HG02642 (cell line): Measurements from ENCODE around the gene SLC44A2.
A peak's percentile ranks its signal among the peaks of the same experiment; 100 is the strongest.

Source experiments
- ATAC-seq: cut with Tn5 transposase; IDR thresholded peaks from one replicate; pipeline ENCODE4 v1.9.1; 2021; ENCODE audit warnings: mild to moderate bottlenecking; ENCODE audit not compliant: unreplicated experiment, poor library complexity

Gene SLC44A2

DNA sequence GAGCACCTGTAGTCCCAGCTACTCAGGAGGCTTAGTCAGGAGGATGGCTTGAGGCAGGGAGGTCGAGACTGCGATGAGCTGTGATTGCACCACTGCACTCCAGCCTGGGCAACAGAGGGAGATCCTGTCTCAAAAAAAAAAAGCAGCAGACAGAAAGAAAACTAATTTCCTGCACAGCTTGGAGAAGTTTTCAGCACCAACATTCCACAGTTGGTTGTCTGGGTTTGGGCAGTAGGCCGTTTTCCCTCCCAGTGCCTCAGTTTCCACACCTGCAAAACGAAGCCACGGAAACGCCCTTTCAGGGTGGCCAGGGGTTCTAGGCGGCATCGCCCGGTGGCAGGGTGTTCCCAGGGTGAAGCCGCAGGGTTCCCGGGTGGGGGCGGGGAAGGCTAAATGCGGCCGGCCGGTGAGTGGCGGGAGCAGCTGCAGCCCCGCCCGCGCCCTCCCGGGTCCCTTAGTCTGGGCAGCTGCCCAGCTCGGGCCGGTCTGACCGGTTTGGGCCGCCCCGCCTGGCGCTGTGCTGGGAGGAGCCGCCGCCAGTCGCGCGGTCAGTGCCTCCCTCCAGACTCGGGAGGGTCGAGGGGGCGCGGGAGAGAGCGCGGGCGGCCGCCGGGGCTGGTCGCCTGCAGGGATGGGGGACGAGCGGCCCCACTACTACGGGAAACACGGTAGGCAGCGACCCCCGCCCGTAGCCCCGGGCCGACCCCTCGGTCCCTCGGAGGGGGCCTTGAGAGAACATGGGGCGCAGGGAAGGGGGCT, at the start of gene SLC44A2:
SLC44A2 (plus strand) TSS at position 551 of the 759 bp plus-strand sequence; CDS start at position 632, 81 bp downstream.
- ATAC-seq: no peak

GRCh38 chr19:10577951-10578350, 47.4 kb upstream of the SLC44A2 start:
- ATAC-seq: no peak

- no peak for ATAC-seq
Observed at GRCh38 chr19:10580979-10581631, 44.2 kb upstream of the SLC44A2 start.

- no peak for ATAC-seq
Observed at GRCh38 chr19:10582091-10582490, 43.3 kb upstream of the SLC44A2 start.

GRCh38 chr19:10583036-10583776, 42.1 kb upstream of the SLC44A2 start:
- ATAC-seq: no peak

- ATAC-seq: no peak
Observed at GRCh38 chr19:10586396-10586795, 39.0 kb upstream of the SLC44A2 start.

- no peak for ATAC-seq
Observed at GRCh38 chr19:10587022-10587838, 38.1 kb upstream of the SLC44A2 start, which contains the start of gene AP1M2. TSS of gene AP1M2 (minus strand) at chr19:10587312. CDS start at chr19:10587231, 81 bp downstream.

GRCh38 chr19:10587839-10588150, 37.6 kb upstream of the SLC44A2 start:
- ATAC-seq: no peak

- no peak for ATAC-seq
Observed at GRCh38 chr19:10593148-10593547, 32.2 kb upstream of the SLC44A2 start.

DNA sequence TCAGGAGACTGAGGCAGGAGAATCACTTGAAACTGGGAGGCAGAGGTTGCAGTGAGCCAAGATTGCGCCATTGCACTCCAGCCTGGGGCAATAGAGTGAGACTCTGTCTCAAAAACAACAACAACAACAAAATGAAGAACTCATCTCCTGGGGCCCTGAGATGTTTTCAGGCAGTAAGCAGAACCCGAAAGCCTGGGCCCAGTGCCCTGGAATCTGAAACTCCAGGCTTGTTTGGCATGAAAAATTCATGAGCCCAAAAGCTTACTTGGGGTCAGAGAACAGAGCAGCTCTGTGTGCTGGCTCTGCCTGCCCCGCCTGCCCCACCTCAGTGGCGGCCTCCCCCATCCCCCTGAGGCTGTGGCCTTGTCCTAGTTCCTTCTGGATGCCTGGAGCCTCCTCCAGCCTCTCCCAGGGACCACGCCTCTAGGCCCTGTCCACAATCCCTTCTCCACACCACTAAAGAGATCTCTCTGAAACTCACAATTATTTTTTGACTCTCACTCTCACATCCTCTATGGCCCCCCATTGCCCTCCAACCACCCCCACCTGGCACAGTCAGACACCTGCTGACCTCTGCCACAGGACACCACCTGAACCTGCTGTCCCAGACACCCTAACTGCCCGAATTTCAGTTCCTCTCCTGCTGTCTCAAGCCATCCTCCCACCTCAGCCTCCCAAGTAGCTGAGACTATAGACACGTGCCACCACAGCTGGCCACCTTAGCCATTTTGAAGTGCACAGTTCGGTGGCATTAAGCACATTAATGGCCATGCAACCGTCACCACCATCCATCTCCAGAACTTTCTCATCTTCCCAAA, 31.3 kb upstream of the SLC44A2 start:
- ATAC-seq: no peak

DNA sequence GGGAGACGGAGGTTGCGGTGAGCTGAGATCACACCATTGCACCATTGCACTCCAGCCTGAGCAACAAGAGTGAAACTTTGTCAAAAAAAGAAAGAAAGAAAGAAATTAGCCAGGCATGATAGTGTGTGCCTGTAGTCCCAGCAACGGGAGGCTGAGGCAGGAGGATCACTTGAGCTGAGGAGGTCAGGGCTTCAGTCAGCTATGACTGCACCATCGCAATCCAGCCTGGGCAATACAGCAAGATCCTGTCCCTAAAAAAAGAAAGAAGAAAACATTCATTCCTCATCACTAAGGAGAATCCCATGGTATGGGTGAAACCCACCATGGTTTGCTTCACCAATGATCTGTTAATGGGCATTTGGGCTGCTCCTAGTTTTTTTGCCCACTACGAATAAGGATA, 25.2 kb upstream of the SLC44A2 start:
- no peak for ATAC-seq

- ATAC-seq: no peak
Observed at GRCh38 chr19:10601999-10602329, 23.4 kb upstream of the SLC44A2 start.

DNA sequence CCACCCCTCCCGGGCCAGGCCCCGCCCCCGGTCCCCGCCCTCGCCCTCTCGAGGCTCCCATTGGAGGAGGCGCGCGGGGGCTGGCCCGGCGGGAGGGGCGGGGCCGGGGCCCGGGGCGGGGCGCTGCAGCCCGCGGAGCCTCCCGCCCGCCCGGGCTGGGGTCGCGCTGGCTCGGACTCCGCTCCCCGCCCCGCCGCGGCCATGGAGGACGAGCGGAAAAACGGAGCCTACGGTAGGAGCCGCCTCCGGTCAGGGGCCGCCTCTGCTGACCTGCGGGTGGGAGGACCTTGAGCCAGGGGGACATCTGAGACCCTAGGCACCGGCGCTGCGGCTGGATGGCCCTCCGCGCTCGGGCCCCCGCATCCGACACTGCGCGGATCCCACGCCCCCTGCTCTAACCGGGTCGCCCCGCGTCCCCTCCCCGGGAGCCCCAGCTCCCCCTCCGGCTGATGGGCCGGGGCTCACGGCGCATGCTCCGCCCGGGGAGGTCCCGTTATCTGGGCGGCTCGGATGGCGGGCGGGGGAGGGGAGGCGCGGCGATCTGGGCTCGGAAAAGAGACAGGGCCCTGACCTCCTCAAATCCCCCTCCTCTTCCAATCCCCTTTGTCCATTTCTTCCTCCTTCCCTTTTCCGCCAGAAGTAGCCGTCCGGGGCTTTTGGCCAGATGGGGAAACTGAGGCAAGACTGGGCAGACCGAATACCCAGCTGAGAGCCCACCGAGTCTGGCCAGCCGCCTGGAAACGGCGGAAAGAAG, 22.8 kb upstream of the SLC44A2 start:
- peak; percentile 70 for ATAC-seq

DNA sequence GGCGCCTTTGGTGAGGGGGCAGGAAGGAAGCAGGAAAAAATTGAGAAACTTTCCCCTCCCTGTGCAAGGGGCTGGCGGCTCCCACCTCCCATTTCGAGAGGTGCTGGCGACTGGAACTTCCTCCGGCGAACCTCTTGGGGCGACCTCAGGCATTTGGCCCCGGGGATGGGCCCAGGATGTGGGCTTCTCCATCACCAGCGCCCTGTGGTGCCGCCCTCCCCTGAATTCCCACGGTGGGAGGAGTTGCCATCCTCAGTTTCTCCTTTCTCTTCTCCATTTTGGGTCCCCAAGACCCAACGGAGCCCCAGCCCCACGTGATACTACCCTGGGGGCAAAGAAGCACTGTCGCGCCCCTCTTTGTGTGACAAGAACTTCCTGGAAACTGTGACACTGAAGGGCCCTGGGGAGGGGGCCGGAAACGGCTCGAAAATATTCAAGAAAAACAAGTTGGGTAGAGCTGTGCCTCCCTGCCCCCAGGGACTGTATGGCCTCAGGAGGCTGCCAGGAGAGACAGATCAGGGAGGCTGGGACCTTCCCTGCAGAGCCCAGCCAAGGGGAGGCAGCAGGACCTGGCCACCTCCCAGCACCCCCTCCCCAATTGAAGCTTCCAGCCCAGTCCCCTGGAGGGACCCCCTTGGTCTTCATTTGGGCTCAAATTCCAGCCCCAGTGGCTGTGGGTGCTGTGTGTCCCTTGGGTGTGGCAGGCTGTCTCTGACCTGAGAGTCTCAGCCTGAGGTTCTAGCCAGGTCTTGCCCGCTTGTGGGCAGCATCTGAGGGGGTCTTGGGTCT, 22.1 kb upstream of the SLC44A2 start:
- ATAC-seq: peak; percentile 35

DNA sequence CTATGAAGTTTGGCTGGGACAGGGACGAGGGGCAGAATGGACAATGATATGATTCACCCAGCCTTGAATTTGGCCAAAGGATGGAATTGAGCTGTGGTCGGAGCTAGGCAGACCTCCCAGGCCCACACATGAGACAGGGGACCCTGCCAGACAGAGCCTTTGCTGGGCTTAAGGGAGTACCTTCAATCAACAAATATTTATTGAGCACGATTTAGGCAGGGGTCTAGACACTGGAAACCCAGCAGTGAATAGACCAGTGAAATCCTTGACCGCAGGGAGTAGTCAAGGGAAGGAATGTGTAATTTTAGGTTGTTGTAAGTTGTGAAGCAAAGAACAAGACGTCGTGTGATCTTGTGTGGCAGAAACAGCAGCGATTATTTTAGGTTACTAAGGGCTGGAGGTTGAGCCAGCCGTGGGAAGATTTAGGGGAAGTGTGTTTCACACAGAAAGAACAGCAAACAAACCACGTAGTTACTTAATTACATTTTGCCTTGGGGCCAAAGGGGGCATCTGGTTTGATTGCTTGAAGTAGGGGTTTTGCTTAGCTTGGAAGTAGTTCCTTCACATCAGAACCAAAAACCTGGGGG, 21.4 kb upstream of the SLC44A2 start:
- peak; percentile 20 for ATAC-seq

DNA sequence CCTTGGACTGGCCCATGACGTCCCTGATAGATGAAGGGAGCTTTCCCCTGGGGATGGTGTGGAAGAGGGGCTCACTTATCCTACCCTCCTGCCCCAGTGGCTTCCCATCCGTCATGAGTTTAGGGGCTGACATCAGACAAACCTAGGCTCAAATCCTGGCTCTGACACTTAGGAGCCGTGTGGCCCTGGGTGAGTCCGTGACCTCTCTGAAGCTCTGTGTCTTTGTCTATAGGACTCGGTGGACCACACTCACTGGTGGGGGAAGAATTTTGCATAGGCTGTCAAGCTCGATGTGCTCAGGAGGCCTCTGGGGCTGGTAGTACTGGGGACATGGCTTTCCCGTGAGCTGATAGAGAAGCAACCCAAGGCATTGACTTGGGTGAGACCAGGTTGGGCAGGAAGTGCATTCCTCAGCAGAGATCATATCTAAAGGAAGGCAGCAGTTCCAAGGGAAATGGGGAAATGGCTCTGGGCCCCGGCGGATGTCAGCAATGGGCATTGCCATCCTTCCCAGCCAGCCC, 20.8 kb upstream of the SLC44A2 start:
- ATAC-seq: peak; percentile 17

GRCh38 chr19:10611907-10612306, 13.4 kb upstream of the SLC44A2 start:
- no peak for ATAC-seq
